ENCODE measurements around the gene NKX2-2.

Gene NKX2-2

DNA sequence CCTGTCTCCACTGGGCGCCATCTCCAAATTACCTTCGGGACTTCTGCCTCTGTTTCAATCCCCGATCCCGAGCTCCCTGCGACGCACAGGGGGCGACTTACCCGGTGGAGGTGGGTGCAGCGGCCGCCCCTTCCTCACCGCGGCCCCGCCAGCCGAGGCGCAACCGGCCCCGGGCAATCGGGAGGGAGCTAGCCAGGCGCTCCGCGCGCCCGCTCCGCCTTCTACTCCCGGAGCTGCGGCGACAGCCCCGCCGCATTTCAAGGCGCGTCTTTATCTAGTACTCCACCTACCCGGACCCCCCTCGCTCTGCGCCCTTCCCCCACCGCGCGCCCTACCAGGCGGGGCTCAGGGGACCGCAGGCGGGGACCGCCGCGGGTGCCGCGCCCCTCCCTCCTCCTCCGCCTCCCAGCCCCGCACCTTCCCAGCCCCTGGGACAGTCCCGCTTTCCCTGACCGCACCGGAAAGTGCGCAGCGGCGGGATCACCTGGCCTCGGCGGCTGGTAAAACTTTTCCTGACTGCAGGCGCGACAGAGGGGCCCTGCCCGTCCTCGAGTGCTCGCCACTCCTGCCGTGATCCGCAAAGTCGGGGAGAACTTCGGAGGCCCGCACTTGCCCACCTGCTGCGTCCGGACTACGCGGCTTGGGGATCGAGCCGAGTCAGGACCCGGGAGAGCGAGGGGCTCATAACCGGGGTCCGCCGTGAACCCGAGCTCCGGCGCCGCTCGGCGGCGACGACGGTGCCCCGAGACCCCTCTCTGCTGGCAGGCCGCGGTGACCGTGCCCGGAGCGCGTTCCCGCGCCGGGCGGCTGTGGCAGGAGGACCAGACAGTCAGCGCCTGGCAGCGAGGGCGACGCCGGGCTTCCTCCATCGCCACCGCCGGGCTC lies 8.0 kb upstream of the NKX2-2 start:
- no peak for DNase-seq

DNA sequence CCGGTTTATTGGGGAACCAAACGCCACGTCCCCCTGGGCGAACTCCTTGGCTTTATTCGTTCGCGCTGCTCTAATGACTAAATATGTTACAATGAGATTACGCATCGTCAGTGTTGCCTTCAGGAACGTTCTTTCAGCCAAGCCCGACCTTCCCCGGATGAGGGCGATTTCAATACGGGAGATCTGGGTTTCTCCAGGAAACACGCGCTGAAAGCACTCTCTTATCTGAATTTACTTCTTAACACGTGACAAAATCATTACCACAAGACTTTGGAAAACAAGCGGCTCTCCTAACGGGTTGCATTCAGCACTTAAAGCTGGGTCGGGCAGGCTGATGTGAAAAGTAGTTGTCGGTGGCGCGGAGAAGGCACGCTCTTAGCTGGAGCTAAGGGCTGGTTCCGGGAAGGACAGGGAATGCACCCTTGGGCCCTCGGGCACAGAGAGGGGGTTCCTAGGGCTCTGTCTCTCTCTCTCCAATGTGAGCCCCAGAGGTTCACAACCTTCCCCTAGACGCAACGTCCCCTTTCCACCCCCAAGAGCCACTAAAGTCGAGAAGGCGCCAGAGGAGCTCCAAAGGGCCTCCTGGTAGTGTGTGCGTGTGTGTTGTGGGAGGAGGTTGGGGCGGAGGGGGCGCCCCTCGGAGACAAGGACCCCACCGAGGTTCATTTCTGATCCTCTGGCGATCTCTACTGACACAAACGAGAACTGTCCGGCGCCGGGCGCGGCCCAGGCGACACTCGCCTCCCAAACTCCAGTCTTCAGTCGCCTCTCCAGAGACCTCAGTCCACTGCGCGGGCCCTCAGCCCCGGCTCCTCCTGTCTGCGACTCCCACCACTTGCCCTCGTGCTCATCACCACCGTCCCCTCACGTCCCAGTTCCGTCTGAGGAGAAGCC lies 7.1 kb upstream of the NKX2-2 start:
- no peak for DNase-seq

GRCh38 chr20:21519136-21519584 lies 5.3 kb upstream of the NKX2-2 start:
- DNase-seq = no peak

GRCh38 chr20:21518292-21518991 lies 4.6 kb upstream of the NKX2-2 start:
- DNase-seq = no peak

DNA sequence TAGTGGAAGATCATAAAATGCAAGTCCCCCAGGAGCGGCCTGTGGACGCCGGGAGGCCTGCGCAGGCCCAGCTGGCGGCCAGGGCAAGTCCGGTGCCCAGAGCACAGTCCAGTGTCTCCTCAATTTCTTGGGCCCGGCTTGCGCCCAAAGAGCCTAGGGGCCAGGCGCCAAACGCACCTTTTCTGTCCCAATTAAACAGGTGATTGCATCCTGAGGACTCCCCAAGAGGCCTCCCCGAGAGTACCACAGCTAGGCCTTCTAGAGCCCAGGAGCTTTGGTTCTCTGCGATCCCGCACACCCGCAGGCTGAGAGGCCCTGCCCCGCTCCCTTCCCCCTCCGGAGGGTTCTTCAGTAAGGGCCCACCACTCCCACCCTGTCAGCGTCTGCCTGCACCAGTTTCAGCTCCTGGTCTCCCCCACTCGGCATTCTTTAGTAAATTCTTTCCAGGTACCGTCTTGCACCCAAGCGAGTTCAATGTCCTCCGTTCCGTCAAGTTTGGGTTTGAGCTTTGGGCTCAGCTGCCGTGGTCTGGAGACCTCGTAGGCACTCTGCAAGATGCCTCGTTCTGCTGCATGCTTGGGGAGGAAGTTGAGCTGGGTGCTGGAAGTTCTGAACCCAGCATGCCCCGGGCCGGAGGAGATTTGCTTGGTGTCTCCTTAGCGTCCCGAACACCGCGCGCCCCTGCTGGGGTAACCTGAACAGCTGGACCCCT lies 3.9 kb upstream of the NKX2-2 start:
- no peak for DNase-seq

DNA sequence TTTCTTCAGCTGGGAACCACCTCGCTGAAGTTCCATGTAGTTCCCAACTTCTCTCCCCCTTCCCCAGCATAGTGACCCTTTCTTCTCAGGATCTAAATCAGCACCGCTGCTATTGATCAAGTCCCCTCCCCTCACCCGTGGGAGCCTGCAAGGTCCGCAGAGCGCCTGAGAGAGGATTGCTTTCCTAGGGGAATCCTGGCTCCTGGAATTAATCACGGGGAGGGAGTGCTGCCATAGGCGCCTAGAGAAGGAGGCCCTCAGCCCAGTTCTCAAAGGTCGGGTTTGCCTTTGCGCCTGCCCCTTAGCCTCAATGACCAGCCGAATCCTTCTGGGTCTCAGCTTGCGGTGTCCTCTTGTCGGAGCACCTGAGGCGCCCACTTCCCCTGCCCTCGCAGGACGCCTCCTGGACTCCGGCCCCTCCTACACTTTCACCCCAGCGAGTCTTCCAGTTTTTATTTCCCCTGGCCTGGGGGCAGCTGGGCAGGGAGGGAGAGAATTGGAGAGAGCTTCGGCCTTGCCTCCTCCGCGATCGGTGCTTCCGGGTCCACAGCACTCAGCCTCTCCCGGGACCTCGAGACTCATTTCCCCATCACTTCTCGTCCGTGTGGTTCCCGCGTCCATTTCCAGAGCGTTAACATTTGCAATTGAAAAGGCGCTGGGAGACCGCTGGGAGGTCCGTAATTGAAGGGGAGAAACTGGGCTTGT lies 3.1 kb upstream of the NKX2-2 start:
- no peak for DNase-seq

GRCh38 chr20:21516180-21516567 lies 2.3 kb upstream of the NKX2-2 start:
- no peak for DNase-seq

DNA sequence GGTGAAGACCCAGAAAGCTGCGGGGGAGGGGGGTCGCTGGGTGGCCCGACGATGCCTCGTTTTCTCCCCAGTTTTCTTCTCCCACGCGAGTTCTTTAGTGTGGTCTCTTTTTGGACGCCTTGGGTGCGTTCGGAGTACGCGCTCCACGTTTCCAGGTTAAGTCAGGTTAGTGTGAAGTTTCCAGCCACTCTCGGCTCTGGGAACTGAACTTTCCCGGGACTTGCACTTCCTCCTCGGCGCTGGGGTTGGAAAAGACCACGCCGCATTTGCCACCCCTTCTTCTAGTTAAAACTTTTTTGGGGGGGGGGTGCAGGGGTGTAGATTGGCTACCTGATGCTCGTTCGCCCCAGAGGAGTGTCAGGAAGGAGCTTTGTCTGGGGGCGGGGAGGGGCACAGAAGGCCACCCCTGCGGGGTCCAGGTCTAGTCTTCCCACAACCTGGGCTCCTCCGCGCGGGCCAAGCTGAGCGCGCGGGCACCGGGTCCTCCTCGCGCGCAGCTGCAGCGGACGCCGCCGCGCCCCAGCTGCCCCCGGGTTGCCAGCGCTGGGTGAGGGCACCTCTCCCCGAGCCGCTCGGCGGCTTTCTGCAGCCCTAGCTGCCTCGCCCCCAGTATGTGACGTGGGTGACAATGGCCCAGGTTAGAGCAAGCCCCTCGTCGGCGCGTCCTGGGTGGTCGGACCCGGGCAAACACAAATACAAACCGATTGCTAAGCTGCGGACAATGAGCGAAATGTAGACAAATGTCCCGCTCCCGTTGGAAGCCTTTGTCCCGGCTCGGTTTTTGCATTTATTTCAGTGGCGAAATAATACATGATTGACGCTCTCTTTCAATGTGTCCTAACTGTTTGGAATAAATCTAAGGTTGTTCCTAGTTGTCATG lies 1.7 kb upstream of the NKX2-2 start:
- DNase-seq = no peak

DNA sequence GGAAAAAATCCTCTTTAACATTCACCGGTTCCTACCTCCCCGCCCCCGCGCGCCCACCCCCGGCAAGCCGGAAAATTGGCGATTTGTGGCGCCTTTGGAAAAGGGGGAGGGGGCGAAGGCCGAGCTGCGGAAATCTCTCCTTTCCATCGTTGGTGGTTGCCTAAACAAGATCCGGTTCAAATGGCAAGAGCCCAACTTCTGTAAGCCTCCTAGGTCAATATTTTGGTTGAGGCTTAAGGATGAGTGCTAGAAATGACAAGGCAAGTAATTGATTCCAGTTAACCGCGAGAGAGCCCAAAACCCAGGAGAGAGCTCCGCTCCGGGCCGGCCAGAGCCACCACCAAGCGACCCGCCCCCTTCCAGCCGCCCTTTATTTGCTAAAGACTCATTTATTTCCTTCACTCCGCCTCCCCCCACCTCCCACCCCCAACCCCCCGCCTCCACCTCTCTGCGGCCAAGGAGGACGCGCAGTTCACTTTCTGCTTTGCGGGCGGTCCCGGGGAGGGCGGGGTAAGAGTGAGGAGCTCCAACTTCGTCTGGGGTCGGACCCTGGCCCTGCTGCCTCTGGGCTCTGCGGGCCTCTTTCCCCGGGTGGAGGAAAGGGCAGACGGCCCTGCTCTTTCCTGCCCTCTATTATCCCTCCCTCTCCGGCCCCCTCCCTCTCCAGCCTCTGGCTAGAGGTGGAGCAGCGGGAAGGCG lies 838 bp upstream of the NKX2-2 start:
- DNase-seq = no peak

- DNase-seq = no peak
Observed at GRCh38 chr20:21513181-21513663, 642 bp downstream of the NKX2-2 start.

- DNase-seq = no peak
Observed at GRCh38 chr20:21512634-21513180, 1.2 kb downstream of the NKX2-2 start.

GRCh38 chr20:21511850-21512633 lies 1.8 kb downstream of the NKX2-2 start:
- no peak for DNase-seq

- no peak for DNase-seq
Observed at GRCh38 chr20:21511485-21511849, 2.4 kb downstream of the NKX2-2 start.

- DNase-seq = no peak
Observed at GRCh38 chr20:21510414-21511384, 3.2 kb downstream of the NKX2-2 start.

DNA sequence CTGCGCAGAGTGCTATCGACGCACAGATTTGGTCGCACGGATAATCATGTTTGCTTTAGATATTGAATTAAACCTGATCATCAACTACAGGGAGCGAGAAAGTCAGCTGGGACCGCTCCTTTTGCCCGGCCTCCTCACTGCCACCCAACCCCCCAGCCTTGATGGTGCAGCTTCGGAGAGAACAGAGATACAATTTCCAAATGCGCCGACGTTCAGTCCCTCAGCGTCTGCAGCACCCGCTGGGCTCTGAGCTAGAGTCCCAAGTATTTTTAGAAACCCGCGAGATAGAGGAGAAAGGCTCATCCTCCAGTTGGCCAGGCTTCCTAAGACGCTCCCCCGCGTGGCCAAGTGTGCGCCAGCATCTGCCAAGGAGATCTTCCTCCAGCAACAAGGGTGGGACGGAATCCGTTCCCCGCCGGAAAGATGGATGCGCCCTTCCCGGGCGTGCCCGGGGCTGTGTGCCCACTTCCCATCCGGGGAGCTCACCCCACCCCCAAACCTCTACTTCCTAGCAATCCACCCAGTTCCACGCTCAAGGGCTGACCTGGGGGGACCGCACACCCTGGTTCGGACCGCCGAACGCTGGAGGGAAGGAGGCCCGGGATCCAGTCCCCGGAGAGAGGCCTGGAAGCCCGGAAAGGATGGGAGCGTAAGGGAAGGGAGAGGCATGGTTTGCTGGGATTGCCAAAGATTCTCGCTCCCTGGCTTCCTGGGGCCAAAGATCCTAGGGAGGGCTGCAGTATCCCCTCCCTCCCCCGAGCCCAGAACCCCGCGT lies 4.1 kb downstream of the NKX2-2 start:
- DNase-seq = no peak

DNA sequence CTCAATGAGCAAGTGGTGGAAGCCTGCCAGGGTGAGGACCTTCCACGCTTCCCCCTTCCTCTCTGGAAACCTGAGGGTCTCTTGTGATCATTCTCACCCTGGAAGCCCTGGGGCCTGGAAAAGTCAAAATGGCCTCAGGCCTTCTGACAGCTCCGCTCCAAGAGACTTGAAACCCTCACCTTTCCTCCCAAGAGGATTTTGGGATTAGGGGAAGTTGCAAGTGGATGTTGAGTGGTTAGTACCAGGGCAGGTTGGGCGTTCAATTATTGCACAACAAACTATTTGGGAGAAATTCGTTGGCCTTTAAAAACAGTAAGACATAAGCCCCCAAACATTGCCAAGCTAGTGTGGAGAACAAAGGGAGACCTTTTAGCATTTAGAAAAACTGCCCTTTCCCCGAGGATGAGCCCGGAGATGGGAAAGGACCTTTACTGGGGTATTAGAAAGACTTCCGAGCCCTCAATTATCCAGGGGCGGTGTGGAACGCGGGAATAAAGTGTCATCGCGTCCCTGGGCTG lies 4.7 kb downstream of the NKX2-2 start:
- no peak for DNase-seq

Data from SHP77 treated with DMSO at 0.1 percent for 48 hours (cell line).